Stimulated activated CD4-positive, alpha-beta T cell treated with anti-CD3 and anti-CD28 coated beads, Interleukin-4, amount 100 ng/mL, for 4 hours (primary cell): ENCODE data around the gene ADGRB3.
"Not testable (repeated sequence)": the region's sequence is repeated elsewhere in the genome, so short reads cannot be mapped to it uniquely, and the experiment has no call there.

Experiments
- DNase-seq, 2 experiments: peaks; one replicate each; pipeline ENCODE4 v3.0.0-alpha.2; 2020

The ADGRB3 gene

GRCh38 chr6:69370763-69371162 lies 735.7 kb downstream of the ADGRB3 start:
- no peak for DNase-seq

- no peak for DNase-seq
Measured at GRCh38 chr6:69378326-69378725, 743.2 kb downstream of the ADGRB3 start.

GRCh38 chr6:69379518-69379917 lies 744.4 kb downstream of the ADGRB3 start:
- DNase-seq, result no peak

- no peak for DNase-seq
Measured at GRCh38 chr6:69383627-69384026, 748.5 kb downstream of the ADGRB3 start.

GRCh38 chr6:69386426-69386825 lies 751.3 kb downstream of the ADGRB3 start:
- no peak for DNase-seq

- no peak for DNase-seq
Measured at GRCh38 chr6:69390125-69390524, 755.0 kb downstream of the ADGRB3 start.

GRCh38 chr6:69391106-69391505 lies 756.0 kb downstream of the ADGRB3 start:
- no peak for DNase-seq

GRCh38 chr6:69392745-69393144 lies 757.7 kb downstream of the ADGRB3 start:
- no peak for DNase-seq

- no peak for DNase-seq
Measured at GRCh38 chr6:69398311-69398710, 763.2 kb downstream of the ADGRB3 start.

- no peak for DNase-seq
Measured at GRCh38 chr6:69398729-69399128, 763.6 kb downstream of the ADGRB3 start.

GRCh38 chr6:69408886-69409285 lies 773.8 kb downstream of the ADGRB3 start:
- no peak for DNase-seq

- no peak for DNase-seq
Measured at GRCh38 chr6:69416776-69417175, 781.7 kb downstream of the ADGRB3 start.

GRCh38 chr6:69421269-69421668 lies 786.2 kb downstream of the ADGRB3 start:
- DNase-seq, result no peak

GRCh38 chr6:69422020-69422419 lies 786.9 kb downstream of the ADGRB3 start:
- DNase-seq, result no peak

- DNase-seq, result no peak
Measured at GRCh38 chr6:69422475-69422874, 787.4 kb downstream of the ADGRB3 start.

GRCh38 chr6:69423785-69424184 lies 788.7 kb downstream of the ADGRB3 start:
- no peak for DNase-seq

GRCh38 chr6:69424581-69424980 lies 789.5 kb downstream of the ADGRB3 start:
- no peak for DNase-seq

GRCh38 chr6:69427882-69428281 lies 792.8 kb downstream of the ADGRB3 start:
- no peak for DNase-seq

- not testable (repeated sequence) for DNase-seq
Measured at GRCh38 chr6:69432168-69432567, 797.1 kb downstream of the ADGRB3 start.

- not testable (repeated sequence) for DNase-seq
Measured at GRCh38 chr6:69433116-69433515, 798.0 kb downstream of the ADGRB3 start.

GRCh38 chr6:69438113-69438512 lies 803.0 kb downstream of the ADGRB3 start:
- DNase-seq, result no peak
